GM18502 (cell line): Measurements from ENCODE around the gene SDC3.
"Not testable (repeated sequence)": the region's sequence is repeated elsewhere in the genome, so short reads cannot be mapped to it uniquely, and the experiment has no call there.

Experiments
- ATAC-seq: cut with Tn5 transposase; IDR thresholded peaks from one replicate; pipeline ENCODE4 v1.9.1; 2021; ENCODE audit warnings: mild to moderate bottlenecking; ENCODE audit not compliant: unreplicated experiment, poor library complexity

Gene SDC3

DNA sequence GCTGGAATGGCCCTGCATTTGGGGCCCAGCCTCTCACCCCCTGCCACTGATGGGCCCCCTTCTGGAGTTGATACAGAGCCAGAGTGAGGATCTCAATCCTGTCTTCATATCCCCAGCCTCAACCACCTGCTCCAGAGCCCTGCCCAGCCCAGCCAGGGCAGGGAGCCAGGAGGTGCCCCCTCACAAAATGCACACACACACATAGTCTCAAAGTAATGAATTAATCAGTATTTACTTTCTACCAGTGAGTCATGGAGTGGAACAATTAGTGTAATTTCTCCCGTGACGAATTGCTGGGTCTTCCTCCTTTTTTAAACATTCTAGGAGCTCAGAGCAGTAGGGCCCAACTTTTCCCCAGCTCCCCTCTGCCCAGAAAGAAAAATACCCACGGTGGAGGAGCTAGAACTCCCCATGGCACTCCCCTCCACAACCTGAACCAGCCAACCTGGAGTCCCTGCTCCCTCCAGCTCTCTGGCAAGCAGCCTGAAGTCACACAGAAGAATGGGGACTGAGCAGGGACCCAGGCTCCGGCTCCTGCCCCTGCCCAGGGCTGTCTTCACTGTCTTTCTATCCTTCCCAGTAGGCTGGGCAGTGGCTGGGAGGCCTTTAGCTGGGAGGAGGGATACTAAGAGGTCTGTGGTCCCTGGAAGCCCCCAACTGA lies 29.3 kb downstream of the SDC3 start:
- no peak for ATAC-seq

DNA sequence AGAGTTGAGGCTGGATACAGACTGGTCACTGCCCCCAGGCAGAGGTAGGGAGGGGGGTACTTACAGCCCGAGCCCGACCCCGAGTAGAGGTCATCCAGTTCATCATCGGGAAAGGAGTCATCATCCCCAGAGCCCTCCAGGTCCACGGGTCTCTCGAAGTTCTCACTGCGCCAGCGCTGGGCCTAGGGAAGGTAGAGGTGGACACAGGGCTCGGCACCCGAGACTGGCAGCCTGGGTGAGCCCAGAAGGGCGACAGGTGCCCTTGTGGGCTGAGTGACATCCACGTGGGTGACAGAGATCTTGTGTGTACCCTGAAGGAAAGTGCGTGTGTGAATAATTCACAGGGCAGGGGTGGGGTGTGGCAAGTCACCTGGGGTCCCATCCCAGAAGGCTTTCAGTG lies 30.0 kb downstream of the SDC3 start:
- no peak for ATAC-seq

- ATAC-seq: no peak
These were observed 30.5 kb downstream of the SDC3 start for GRCh38 chr1:30878016-30878415.

DNA sequence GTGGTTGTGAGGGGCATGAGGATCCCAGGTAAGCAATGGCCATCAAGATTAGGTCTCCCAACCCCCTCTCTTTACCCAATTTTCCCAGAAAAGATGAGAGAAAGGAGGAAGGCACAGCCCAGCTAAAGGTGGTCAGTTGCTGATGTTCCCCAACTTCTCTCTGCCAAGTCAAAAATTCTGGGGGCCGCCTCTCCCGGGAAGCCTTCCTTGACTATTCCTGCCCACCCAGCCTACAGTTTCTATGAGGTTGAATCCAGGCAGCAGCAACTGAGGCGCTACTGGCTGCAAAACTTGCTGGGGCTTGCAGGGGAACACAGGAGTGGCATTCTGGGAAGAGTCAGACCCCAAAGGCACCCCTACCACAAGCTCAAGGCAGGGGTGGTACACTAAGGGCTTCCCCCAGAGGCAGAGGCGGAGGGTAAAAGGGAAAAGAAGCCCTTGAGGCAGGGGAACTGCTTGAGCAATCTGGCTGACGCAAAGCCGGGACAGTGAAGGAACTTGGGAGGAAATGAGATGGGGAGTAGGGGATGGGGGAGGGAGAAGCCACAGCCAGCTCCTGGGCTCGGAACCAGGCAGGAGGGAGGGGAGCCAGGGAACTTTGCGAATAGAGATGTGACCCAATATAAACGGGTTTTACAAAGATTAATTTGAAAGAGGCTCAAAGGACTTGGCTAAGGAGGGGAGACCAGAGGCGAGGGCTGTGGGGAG lies 31.2 kb downstream of the SDC3 start:
- ATAC-seq: no peak

DNA sequence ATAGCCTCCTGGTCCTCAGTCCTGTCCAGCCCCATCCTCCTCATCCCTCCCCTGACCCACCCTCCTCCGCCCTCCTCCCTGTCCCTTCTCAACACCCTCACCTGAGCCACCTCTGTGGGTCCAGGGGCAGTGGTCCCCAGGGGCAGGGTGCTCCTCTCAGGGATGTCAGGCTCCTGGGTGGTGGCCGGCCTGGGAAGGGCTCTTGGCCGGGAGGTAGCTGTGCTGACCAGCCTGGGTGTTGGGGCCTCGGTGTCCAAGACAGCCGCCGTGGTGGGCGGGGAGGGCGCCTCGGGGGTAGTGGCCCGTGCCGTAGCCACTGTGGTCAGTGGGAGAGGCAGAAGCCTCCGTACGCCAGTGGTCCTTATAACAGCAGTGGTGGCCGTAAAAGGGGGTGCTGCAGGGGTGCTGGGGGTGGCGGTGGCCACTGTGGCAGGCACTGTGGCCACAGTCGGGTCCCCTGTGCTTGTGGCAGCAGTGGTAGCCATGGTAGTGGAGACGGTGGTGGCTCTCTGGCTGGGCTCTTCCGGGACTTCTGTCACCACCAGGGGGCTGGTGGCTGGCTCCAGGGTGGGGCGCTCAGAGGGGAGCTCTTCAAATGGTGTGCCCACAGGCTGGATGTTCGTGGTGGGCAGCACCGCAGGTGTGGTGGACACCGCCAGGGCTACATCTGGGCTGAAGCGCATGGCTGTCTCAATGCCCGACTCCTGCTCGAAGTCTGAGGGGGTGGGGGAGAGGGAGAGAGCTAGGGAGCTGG lies 31.9 kb downstream of the SDC3 start:
- ATAC-seq: no peak

DNA sequence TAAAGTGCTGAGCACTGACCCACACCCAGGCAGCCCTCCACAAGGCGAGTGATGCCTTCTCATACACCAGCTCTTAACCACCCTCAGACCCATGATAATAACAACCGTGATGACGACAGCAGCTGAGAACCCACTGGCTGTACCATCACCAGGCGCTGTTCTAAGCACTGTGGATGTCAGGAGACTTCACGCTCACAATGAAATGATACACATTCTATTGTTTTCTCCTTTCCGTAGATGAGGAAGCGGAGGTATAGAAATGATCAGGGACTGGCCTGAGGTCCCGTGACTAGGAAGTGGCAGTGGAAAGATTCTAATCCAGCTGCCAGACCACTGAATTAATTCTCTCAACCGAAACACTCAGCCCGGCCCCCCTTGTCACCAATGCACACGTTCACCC lies 32.6 kb downstream of the SDC3 start:
- ATAC-seq: no peak

DNA sequence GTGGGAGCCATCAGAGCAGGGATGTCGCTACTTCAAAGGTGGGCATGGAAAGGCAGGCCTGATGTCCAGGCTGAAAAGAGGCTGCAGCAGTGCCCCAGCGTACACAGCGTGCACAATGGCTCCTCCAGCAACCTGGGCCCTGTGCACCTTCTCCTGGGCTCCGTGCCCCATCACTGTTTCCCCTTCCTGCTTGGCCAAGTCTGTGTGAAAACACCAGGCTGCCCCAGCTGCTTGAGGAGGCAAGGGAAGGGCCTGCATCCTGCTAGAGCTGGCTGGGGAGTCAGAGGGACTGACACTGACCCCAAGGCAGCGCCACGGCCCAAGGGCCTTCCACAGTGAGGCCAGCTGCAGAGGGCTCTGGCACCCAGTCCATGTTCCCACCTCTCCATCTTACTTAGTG lies 33.4 kb downstream of the SDC3 start:
- no peak for ATAC-seq

DNA sequence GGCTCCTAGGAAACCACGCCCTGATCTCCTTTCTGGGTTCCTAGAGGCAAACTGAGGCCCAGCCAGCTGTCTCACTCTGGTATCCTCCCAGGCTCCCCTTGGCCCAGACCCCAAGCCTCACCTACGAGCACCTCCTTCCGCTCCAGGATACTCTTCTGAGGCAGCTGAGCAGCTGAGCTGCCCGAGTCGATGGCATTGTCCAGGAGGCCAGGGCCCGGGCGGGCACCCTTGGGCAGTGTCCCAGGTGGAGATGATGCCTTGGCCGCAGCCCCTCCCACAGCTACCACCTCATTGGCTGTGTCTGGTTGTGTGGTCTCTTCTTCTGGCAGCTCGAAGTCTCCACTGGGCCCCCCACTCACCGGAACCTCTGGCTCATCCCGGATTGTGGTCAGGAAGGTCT lies 34.4 kb downstream of the SDC3 start:
- no peak for ATAC-seq

DNA sequence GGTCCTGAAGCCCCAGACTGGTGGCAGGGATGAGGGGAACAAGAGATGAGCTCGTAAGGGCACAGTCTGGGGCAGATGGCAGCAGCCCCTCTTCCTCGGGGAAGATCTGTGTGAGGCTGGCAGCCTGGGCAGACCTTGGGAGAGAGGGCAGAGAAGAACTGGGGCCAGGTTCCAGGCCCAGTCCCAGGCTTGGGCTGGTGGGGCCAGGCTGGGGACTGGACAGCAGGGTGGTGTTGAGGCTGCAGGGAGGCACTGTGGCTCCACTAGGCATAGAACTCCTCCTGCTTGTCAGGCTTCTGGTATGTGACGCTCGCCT lies 35.7 kb downstream of the SDC3 start:
- no peak for ATAC-seq

DNA sequence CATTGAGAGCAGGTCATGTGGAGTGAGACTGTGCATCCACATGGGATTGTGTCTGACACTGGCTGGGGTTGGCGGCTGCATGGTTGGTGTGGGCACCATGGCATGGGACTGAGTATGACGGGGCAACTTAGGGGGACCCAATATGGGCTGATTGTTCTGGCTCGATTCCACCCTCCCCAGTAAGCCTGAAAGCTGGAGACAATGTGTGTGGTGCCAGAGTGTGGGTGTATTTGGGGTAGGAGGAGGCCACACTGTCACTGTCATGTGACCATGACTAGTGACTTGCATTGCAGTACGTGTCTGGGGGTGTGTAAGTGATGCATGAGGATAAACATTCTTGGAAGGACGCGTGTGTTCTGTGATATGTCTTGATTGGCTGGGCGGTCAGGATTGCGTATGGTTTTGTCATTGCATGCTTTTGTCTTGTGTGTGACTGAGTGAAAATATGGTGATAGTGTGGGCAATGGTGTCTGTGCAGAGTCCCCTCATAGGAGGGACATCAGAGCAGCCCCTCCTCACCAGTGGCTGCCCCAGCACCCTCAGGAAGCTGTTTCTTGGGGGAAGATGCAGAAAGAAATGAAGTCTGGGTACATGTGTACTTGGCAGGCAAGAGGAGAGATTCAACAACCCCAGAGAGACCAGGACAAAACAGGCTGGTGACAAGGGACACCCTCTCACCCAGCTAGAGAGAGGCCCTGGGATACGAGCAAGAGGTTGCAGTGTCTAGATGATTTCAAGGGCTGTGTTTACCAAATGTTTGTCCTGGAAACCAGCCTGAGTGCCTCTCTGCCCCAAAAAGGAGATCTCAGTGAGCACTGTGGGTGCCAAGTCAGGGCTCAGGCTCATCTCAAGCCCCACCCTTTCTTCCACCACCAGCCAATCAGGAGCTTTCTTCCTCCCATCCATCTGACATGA lies 36.3 kb downstream of the SDC3 start:
- no peak for ATAC-seq

DNA sequence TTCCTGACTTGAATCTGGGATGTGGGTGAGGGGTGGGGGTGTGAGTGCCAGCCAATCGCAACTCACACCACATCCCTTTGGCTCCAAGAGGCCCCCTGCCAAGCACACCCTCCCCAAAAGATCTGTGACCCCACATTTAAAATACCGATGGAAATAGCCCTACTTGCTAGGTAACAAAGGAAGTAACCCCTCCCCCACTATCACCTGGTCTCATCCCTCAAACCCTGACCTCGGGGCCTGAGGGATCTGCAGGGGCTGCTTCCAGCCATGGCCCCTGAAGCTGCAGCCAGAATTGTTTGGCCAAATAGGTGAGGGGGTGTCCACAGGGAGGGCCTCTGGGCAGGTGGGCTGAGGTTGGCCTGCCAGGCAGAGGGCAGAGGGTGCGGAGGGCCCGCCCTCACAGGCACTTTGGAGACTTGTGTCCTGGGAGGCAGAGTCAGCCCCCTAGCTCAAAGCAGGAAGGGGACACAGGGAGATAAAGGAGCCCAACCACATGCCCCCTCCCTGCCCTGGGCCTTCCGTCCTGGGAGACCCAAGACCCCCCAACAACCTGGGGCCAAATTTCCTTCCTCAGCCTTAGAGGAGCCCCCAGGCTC lies 37.2 kb downstream of the SDC3 start:
- no peak for ATAC-seq

DNA sequence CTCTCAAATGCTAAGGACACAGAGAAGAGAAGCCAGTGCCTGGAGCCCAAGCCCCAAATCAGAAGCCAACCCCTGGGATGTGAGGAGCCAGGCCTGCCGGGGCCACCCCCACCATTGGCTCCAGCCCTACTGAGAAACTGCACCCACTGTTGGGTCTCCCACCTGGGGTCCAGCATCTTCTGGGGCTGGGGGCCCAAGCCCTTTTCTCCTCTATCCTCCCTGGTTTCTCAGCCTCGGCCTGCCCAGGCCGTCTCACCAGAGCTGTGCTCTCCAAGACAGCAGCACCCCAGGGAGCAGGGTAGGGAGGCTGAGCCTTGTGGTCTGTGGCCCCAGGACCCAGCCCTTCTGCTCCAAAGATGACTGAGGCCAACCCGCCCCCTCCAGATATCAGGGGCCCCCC lies 37.9 kb downstream of the SDC3 start:
- ATAC-seq: no peak

GRCh38 chr1:30870035-30870434 lies 38.5 kb downstream of the SDC3 start:
- no peak for ATAC-seq

DNA sequence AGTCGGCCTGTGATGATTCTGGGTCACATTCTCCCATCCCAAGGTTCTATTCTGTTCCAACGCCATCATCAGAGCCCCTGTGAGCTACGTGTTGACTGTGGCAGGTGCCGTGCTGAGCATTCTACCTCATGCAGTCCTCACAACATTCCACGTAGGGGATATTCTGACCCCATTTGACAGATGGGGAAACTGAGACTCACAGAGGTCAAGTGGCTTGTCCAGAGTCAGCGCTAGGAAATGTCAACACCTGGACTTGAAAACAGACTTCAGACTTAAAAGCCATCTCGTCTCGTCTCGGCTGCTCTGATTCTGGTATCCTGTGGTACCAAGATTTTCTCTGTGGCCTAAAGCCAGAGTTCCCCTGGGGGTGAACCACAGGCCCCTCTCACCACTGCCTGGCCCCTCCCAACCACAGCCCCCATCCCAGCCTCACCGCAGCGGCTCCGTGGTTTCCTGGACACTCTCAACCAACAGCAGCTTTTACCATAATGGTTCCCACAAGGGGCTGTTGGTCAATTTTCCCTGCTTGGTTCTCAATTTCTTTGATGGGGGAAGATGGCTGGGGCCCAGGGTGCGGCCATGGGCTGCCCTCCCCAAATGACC lies 39.6 kb downstream of the SDC3 start:
- no peak for ATAC-seq

DNA sequence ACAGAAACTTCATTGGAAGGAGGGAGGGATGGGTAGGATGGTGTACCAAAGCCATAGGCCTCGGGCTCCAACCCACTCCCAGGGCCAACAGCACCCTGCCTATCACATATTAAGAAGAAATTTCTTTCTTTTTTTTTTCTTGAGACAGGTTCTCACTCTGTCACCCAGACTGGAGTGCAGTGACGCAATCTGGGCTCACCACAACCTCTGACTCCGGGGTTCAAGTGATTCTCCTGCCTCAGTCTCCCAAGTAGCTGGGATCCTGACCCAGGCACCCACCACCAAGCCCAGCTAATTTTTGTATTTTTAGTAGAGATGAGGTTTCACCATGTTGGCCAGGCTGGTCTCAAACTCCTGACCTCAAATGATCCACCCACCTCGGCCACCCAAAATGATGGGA lies 40.5 kb downstream of the SDC3 start:
- ATAC-seq: not testable (repeated sequence)

DNA sequence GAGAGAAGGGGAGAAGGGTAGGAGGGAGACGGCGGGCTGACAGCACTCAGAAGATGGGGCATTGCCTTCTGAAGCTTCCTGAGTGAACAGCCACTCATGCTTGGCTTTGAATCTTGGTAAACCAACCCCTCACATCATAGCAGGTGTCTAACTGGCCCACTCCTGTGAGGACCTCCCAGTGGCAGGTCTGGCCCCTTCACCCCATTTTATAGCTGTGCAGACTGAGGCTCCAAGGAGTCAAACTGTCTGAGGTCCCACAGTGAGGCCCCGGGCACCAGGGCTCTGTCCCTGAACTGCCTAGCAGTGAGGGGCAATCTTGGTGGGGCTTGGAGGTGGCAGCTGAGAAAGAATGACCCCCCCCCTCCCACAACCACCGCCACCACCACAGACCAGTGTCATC lies 41.0 kb downstream of the SDC3 start:
- no peak for ATAC-seq

DNA sequence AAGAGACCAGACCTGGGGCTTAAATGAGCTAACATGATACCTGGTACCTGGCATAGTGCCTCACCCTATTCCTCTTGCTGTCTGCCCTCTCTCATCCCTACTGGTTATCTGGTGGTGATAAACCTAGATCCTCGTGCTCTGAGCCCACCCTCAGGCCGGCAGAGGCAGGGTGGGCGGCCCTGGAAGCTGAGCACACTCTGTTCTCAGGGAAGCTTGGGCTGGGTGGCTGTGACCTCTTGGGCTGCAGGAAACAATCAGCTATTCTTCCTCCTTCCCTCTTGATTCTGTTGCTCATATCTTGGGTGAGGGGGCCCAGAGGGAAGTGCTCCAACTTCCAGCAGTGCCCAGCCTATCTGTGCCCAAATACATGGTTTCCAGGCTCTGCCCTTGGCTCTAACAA lies 42.0 kb downstream of the SDC3 start:
- ATAC-seq: no peak

- no peak for ATAC-seq
These were observed 43.9 kb downstream of the SDC3 start for GRCh38 chr1:30864681-30865080.

- ATAC-seq: no peak
These were observed 44.5 kb downstream of the SDC3 start for GRCh38 chr1:30863858-30864604.
